Measurements from ENCODE around the gene PDE6G.

The PDE6G gene

GRCh38 chr17:81695801-81696200, 39.5 kb upstream of the PDE6G start:
- no peak overlapping the region for H3K4me3 ChIP-seq (ENCODE audit: extremely low read depth, insufficient read depth, low read length, poor library complexity, severe bottlenecking)
- WGBS, 2 experiments (ENCODE audit: insufficient coverage in 2 of 2) = 97 to 98% methylated on average over 21 to 22 of the region's 22 CpGs
- H3K36me3 ChIP-seq (ENCODE audit: control insufficient read depth, insufficient read depth, low read length) = peaks cover 86% of the 10 kb centered on the region
- H3K27ac ChIP-seq (ENCODE audit: low read depth, low read length, severe bottlenecking) = no peak overlapping the region
- no peaks in the 10 kb centered on the region for H3K4me1 ChIP-seq (ENCODE audit: control insufficient read depth, insufficient read depth, low read length, poor library complexity, severe bottlenecking)
- no peaks in the 10 kb centered on the region for H3K9me3 ChIP-seq (ENCODE audit: control insufficient read depth, low read length)

- no peaks in the 10 kb centered on the region for H3K4me1 ChIP-seq (ENCODE audit: control insufficient read depth, insufficient read depth, low read length, poor library complexity, severe bottlenecking)
- no peak overlapping the region for H3K4me3 ChIP-seq (ENCODE audit: extremely low read depth, insufficient read depth, low read length, poor library complexity, severe bottlenecking)
- H3K27ac ChIP-seq (ENCODE audit: low read depth, low read length, severe bottlenecking) = no peak overlapping the region
- H3K36me3 ChIP-seq (ENCODE audit: control insufficient read depth, insufficient read depth, low read length) = peaks cover 92% of the 10 kb centered on the region
- 94 to 99% methylated on average over 6 of the region's 6 CpGs for WGBS, 2 experiments (ENCODE audit: insufficient coverage in 2 of 2)
- no peaks in the 10 kb centered on the region for H3K9me3 ChIP-seq (ENCODE audit: control insufficient read depth, low read length)
Measured at GRCh38 chr17:81695211-81695610, 38.9 kb upstream of the PDE6G start.

GRCh38 chr17:81694810-81695209, 38.5 kb upstream of the PDE6G start:
- H3K36me3 ChIP-seq (ENCODE audit: control insufficient read depth, insufficient read depth, low read length) = peaks cover 96% of the 10 kb centered on the region

GRCh38 chr17:81693509-81694210, 37.3 kb upstream of the PDE6G start:
- 97 to 98% methylated on average over 23 to 25 of the region's 35 CpGs for WGBS, 2 experiments (ENCODE audit: insufficient coverage in 2 of 2)
- no peak overlapping the region for H3K27ac ChIP-seq (ENCODE audit: low read depth, low read length, severe bottlenecking)
- no peaks in the 10 kb centered on the region for H3K4me1 ChIP-seq (ENCODE audit: control insufficient read depth, insufficient read depth, low read length, poor library complexity, severe bottlenecking)
- no peaks in the 10 kb centered on the region for H3K9me3 ChIP-seq (ENCODE audit: control insufficient read depth, low read length)
- peaks cover 99% of the 10 kb centered on the region for H3K36me3 ChIP-seq (ENCODE audit: control insufficient read depth, insufficient read depth, low read length)
- H3K4me3 ChIP-seq (ENCODE audit: extremely low read depth, insufficient read depth, low read length, poor library complexity, severe bottlenecking) = no peak overlapping the region

More at GRCh38 chr17:81694810-81695209, 38.5 kb upstream of the PDE6G start:
- Histone ChIP-seq H3K27ac (ENCODE audit: low read depth, low read length, severe bottlenecking) (no peak overlapping the region), H3K4me1 (ENCODE audit: control insufficient read depth, insufficient read depth, low read length, poor library complexity, severe bottlenecking) (no peaks in the 10 kb centered on the region), H3K4me3 (ENCODE audit: extremely low read depth, insufficient read depth, low read length, poor library complexity, severe bottlenecking) (no peak overlapping the region), H3K9me3 (ENCODE audit: control insufficient read depth, low read length) (no peaks in the 10 kb centered on the region)
- WGBS, 2 experiments (ENCODE audit: insufficient coverage in 2 of 2) = 96 to 97% methylated on average over 17 to 19 of the region's 19 CpGs

- Histone ChIP-seq H3K4me1 (ENCODE audit: control insufficient read depth, insufficient read depth, low read length, poor library complexity, severe bottlenecking) (no peaks in the 10 kb centered on the region), H3K9me3 (ENCODE audit: control insufficient read depth, low read length) (no peaks in the 10 kb centered on the region), H3K4me3 (ENCODE audit: extremely low read depth, insufficient read depth, low read length, poor library complexity, severe bottlenecking) (no peak overlapping the region), H3K27ac (ENCODE audit: low read depth, low read length, severe bottlenecking) (no peak overlapping the region), H3K36me3 (ENCODE audit: control insufficient read depth, insufficient read depth, low read length) (peaks cover 98% of the 10 kb centered on the region)
- WGBS, 2 experiments (ENCODE audit: insufficient coverage in 2 of 2) = 95 to 99% methylated on average over 14 to 20 of the region's 20 CpGs
Measured at GRCh38 chr17:81691608-81692007, 35.3 kb upstream of the PDE6G start.

GRCh38 chr17:81691196-81691595, 34.9 kb upstream of the PDE6G start:
- Histone ChIP-seq H3K27ac (ENCODE audit: low read depth, low read length, severe bottlenecking) (no peak overlapping the region), H3K4me1 (ENCODE audit: control insufficient read depth, insufficient read depth, low read length, poor library complexity, severe bottlenecking) (no peaks in the 10 kb centered on the region), H3K9me3 (ENCODE audit: control insufficient read depth, low read length) (no peaks in the 10 kb centered on the region), H3K36me3 (ENCODE audit: control insufficient read depth, insufficient read depth, low read length) (peaks cover 98% of the 10 kb centered on the region), H3K4me3 (ENCODE audit: extremely low read depth, insufficient read depth, low read length, poor library complexity, severe bottlenecking) (no peak overlapping the region)
- WGBS, 2 experiments (ENCODE audit: insufficient coverage in 2 of 2) = 94 to 96% methylated on average over 10 to 18 of the region's 18 CpGs

GRCh38 chr17:81690549-81690948, 34.2 kb upstream of the PDE6G start:
- Histone ChIP-seq H3K36me3 (ENCODE audit: control insufficient read depth, insufficient read depth, low read length) (peaks cover 99% of the 10 kb centered on the region), H3K9me3 (ENCODE audit: control insufficient read depth, low read length) (no peaks in the 10 kb centered on the region), H3K4me3 (ENCODE audit: extremely low read depth, insufficient read depth, low read length, poor library complexity, severe bottlenecking) (no peak overlapping the region), H3K4me1 (ENCODE audit: control insufficient read depth, insufficient read depth, low read length, poor library complexity, severe bottlenecking) (peaks cover 2% of the 10 kb centered on the region), H3K27ac (ENCODE audit: low read depth, low read length, severe bottlenecking) (no peak overlapping the region)
- 95 to 97% methylated on average over 10 to 17 of the region's 17 CpGs for WGBS, 2 experiments (ENCODE audit: insufficient coverage in 2 of 2)

- WGBS, 2 experiments (ENCODE audit: insufficient coverage in 2 of 2) = 95 to 97% methylated on average over 13 to 17 of the region's 18 CpGs
- Histone ChIP-seq H3K36me3 (ENCODE audit: control insufficient read depth, insufficient read depth, low read length) (peaks cover 98% of the 10 kb centered on the region), H3K4me1 (ENCODE audit: control insufficient read depth, insufficient read depth, low read length, poor library complexity, severe bottlenecking) (peaks cover 6% of the 10 kb centered on the region), H3K9me3 (ENCODE audit: control insufficient read depth, low read length) (no peaks in the 10 kb centered on the region), H3K27ac (ENCODE audit: low read depth, low read length, severe bottlenecking) (no peak overlapping the region), H3K4me3 (ENCODE audit: extremely low read depth, insufficient read depth, low read length, poor library complexity, severe bottlenecking) (no peak overlapping the region)
Measured at GRCh38 chr17:81690066-81690465, 33.7 kb upstream of the PDE6G start.

- H3K36me3 ChIP-seq (ENCODE audit: control insufficient read depth, insufficient read depth, low read length) = peaks cover 84% of the 10 kb centered on the region
- H3K27ac ChIP-seq (ENCODE audit: low read depth, low read length, severe bottlenecking) = no peak overlapping the region
- peaks cover 11% of the 10 kb centered on the region for H3K4me1 ChIP-seq (ENCODE audit: control insufficient read depth, insufficient read depth, low read length, poor library complexity, severe bottlenecking)
- H3K9me3 ChIP-seq (ENCODE audit: control insufficient read depth, low read length) = no peaks in the 10 kb centered on the region
- WGBS, 2 experiments (ENCODE audit: insufficient coverage in 2 of 2) = 99 to 100% methylated on average over 11 to 13 of the region's 14 CpGs
- H3K4me3 ChIP-seq (ENCODE audit: extremely low read depth, insufficient read depth, low read length, poor library complexity, severe bottlenecking) = no peak overlapping the region
Measured at GRCh38 chr17:81688616-81689015, 32.3 kb upstream of the PDE6G start.

GRCh38 chr17:81687770-81688541, 31.6 kb upstream of the PDE6G start:
- Histone ChIP-seq H3K27ac (ENCODE audit: low read depth, low read length, severe bottlenecking) (no peak overlapping the region), H3K9me3 (ENCODE audit: control insufficient read depth, low read length) (no peaks in the 10 kb centered on the region), H3K4me1 (ENCODE audit: control insufficient read depth, insufficient read depth, low read length, poor library complexity, severe bottlenecking) (peaks cover 11% of the 10 kb centered on the region), H3K4me3 (ENCODE audit: extremely low read depth, insufficient read depth, low read length, poor library complexity, severe bottlenecking) (no peak overlapping the region), H3K36me3 (ENCODE audit: control insufficient read depth, insufficient read depth, low read length) (peaks cover 77% of the 10 kb centered on the region)
- 96 to 97% methylated on average over 39 to 41 of the region's 41 CpGs for WGBS, 2 experiments (ENCODE audit: insufficient coverage in 2 of 2)

- peaks cover 68% of the 10 kb centered on the region for H3K36me3 ChIP-seq (ENCODE audit: control insufficient read depth, insufficient read depth, low read length)
Measured at GRCh38 chr17:81686614-81687013, 30.3 kb upstream of the PDE6G start.

More at GRCh38 chr17:81686614-81687013, 30.3 kb upstream of the PDE6G start:
- WGBS, 2 experiments (ENCODE audit: insufficient coverage in 2 of 2) = 96% methylated on average over 19 to 20 of the region's 20 CpGs
- Histone ChIP-seq H3K4me3 (ENCODE audit: extremely low read depth, insufficient read depth, low read length, poor library complexity, severe bottlenecking) (no peak overlapping the region), H3K27ac (ENCODE audit: low read depth, low read length, severe bottlenecking) (no peak overlapping the region), H3K4me1 (ENCODE audit: control insufficient read depth, insufficient read depth, low read length, poor library complexity, severe bottlenecking) (peaks cover 16% of the 10 kb centered on the region), H3K9me3 (ENCODE audit: control insufficient read depth, low read length) (no peaks in the 10 kb centered on the region)

Measured in mesodermal cell (in vitro differentiated cells).